HG03520 (cell line): ENCODE measurements around the gene IRS1.

ENCODE experiments used
- ATAC-seq: cut with Tn5 transposase; IDR thresholded peaks from one replicate; pipeline ENCODE4 v1.9.1; 2021; ENCODE audit warnings: mild to moderate bottlenecking, moderate library complexity; ENCODE audit not compliant: unreplicated experiment

Gene IRS1

DNA sequence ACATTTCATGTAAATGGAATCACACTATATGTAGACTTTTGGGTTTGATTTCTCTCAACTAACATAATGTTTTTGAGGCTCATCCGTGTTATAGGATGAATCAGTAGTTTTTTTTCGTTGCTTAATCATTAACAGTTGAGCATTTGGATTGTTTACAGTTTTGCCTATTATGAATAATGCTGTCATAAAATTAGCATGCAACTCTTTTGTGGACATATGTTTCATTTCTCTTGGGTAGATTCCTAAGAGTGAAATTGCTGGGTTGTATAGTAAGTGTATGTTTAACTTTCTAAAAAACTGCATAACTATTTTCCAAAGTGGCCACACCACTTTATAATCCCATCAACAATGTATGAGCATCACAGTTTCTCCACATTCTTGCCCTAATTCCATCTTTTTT lies 28.6 kb upstream of the IRS1 start:
- ATAC-seq = no peak

DNA sequence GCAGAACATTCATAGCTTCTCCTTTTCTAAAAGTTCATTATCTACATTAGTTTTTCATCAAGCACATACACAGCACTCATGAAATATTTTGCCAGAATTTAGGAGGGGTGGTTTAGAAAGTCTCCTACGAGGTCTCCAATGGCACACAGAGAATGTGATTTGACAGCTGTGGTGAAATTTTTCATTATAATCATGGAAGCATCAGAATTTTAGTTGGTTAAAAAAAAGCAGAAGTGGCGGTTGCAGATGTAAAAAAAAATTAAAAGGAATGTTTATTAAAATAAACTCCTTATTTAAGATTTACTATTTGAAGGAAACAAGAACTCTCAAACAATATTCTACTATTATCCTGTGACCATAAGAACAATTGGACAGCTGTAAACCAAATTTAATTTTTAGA lies 25.4 kb upstream of the IRS1 start:
- ATAC-seq = no peak

DNA sequence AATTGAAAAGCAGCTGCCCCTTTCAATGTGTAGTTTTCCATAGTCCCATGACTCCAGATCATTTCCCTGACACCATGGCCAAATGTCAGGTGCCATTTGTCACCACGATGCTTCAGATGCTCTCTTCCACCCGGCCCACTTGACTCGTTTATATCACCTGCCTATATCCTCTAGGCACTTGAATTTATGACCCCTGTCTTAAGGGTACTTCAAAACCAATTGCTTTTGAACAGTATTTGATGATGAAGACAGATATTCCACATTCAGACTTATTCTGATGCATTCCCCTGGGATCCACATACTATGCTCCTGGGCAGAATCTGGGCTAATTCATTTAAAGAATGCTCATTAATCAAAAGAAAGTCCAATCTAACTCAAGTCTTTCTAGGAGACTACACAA lies 19.3 kb upstream of the IRS1 start:
- ATAC-seq = no peak

DNA sequence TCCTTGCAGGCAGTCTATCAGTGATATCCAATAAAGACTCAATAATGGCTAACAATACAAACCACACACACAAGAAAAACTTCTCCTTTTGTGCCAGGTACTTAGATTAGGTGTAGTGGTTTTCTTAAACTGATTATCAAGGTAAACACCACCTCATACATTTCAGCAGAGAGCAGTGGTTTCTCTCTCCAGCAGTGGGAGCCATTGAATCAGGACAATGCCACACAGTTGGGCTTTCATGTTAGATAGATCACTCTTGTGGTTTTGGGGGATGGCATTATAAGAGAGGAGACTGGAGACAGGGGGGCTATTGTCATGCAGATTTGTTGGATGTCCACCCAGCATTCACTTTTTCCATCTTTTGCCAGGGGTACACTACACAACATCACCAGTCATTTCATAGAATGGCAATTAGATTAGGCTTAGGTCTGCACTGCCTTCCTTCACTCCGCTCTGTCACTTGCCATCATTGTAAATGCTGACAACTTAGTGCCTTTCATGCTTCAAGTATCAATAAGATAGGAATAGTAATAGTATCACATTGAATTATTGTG lies 13.6 kb upstream of the IRS1 start:
- no peak for ATAC-seq

DNA sequence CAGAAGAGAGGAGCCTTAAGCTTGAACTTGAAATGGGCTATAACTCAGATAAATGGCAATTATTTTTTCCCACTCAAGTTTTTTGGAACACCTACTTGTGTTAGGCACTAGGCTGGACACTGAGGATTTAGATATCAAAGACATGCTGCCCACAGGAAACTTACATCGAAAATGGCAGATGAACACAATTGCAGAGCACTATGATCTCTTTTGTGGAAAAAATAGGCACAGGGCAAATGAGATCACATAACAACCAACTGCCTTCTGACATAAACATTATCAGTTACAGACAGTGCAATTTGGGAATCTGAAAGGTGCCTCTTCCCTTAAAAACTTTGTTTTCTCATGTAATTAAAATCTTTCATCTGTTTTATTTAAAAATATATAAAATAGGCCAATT lies 3.8 kb upstream of the IRS1 start:
- no peak for ATAC-seq

DNA sequence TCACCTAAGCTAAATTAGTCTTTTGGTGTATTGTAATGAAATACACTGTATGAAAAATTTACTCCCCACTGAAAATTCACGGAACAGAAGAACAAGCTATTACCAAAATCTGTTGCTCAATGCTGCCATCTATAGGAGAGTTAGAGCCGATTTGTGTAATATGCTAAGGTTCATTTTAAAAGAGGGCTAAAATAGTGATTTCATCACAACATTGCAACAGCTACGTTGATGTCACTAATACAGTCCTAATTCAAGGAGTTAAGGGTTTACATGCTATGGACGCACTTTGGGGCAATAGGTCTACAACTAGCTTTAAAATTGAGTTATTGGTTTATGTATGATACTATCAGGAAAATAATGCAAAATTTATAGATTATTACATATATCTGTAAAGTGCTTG lies 3.0 kb upstream of the IRS1 start:
- no peak for ATAC-seq

DNA sequence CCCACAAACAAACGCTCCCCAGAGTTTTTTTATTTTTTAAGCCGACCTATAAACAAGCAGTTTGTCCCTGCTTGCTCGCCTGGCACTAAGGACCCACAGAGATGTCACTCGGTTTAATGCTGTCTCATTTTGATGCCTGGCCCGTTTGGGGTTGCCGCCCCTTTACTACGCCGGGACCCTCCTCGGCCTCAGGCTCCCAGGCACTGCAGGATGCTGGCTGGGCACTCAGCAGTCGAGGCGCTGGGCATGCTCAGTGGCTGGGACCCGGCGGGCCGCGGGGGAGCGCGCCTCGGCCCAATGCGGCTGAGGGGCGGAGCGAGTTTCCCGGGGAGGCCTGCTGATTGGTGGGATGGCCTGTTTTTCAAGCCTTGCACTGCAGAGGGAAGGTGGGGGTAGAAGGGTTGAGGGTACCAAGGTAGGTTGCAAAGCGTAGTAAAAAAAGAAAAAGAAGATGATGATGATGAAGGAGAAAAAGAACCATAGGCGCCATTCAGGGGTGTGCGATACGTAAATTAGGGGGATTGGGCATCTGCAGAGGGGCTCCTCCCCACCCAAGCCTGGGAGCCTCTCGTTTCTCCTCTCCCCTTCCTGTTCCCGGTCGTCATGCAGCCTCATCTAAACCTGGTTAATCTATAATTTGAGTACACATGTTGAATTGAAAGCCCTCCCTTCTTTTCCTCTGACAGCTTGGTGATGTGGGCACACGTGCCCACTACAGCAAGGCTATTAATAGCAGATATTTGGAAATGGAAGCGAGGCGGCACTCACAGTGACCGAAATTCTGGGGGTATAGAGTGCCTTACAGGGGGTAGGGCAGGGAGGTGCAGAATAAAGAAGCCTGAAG lies 1.5 kb upstream of the IRS1 start:
- peak; percentile 80 for ATAC-seq

DNA sequence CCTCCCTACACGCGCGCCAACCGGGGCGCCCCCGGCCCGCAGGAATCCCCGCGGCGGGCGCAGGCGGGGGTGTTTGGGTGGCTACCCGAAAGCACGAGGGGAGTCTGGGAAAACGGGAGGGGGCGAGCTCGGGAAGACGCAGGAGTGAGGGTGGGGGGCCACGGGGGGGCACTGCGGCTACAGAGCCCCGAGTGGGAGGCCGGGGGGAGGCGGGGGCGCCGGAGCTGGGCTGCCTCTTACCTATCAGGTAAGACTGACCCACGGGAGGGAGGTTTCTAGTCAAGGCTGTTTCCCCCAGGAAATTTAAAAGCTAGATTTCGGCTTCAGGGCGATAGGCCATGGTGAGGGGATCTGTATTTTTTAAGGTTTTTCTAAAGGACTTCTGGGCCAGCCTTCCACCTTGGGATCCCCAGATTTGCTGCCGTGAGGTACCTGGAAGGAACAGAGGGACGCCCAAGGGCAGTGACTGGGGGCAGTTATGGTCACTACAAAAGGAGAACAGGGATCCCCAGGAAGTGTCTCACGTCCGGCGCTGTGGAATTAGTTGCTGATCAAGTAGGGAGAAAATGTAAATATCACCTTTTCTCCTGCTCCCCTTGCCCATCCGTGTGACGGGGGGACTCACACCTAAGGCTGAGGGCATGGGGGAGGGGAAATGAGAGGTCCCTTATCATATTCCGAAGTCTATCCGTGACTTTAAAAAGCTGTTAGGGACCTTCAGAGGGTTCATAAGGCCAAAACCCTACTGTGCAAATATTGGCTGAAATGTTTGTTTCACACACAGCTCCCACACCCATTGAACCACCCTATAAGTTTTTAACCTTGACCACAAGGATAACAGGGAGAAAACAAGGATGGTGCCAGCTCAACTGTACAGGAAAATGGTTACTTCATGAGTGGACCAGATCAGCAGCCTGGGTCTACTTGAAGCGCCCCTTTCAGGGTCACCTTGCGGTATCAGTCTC lies 638 bp upstream of the IRS1 start:
- no peak for ATAC-seq

DNA sequence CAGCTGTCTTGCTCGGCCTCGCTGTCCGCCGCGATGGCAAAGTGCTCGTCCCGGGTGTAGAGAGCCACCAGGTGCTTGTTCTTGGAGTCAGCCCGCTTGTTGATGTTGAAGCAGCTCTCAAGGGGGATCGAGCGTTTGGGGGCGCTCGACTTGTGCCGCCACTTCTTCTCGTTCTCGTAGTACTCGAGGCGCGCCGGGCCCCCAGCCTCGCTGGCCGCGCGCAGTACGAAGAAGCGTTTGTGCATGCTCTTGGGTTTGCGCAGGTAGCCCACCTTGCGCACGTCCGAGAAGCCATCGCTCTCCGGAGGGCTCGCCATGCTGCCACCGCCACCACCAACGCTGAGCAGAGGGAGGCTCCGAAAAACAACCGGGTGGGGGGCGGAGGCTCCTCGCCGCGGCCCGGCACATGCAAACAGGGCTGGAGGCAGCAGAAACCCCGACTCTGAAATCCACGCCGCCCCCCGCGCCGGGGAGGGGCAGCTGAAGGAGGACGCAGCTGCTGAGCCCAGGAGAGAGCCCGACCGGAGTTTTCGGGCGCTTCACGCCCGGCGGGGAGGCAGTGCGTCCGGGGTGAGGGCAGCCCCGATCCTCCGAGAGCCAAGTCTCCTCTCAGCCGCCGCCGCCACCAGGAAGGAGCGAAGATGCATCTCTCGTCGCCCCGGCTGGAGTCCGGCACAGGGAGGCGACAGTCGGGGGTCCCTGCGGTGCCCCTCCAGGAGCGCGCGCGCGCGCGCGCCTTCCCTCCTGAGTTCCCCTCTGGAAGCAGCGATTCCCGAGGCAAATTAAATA lies 1.0 kb downstream of the IRS1 start:
- ATAC-seq = peak; percentile 22

DNA sequence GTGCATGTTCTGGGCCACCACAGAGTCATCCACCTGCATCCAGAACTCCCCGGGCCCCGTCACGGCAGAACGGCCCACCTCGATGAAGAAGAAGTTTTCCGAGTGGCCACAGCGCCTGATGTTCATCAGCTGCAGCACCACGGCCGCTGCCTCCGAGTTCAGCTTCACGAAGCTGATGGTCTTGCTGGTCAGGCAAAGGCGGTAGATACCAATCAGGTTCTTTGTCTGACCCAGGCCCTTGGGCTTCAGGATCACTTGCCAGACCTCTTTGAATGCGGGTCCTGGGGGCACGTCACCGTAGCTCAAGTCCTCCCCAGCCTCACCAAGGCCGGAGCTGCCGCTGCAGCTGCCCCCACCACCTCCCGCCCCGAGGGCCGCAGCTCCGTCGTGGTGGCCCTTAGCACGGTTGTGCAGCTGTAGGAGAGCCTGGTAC lies 1.6 kb downstream of the IRS1 start:
- no peak for ATAC-seq

DNA sequence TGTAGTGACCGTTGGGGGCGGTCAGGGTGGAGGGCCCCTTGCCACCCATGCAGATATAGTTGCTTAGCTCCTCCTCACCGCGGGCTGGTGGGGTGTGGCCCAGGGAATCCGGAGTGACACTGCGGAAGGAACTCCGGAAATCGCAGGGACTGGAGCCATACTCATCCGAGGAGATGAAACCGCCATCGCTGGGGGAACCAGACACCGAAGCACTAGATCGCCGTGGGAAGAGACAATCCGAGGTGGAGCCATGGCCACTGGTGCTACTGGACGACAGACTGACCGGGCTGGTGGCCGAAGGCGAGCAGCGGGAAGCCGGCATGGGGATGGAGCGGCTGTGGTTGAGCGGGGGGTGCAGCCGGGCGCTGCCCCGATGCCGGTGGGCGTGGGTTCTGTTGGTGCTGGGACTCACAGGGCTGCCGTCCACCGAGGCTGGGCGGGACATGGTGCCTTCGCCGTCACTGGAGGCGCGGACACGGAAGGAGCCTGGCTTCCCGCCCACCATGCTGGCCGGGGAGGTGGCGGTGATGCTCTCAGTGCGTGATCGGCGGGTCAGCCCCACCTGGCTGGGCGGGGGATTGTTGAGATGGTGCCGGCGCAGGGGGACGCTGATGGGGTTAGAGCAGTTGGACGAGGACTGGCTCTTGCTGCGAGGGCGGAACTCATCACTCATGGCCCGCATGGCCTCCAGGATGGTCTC lies 2.2 kb downstream of the IRS1 start:
- ATAC-seq = no peak

DNA sequence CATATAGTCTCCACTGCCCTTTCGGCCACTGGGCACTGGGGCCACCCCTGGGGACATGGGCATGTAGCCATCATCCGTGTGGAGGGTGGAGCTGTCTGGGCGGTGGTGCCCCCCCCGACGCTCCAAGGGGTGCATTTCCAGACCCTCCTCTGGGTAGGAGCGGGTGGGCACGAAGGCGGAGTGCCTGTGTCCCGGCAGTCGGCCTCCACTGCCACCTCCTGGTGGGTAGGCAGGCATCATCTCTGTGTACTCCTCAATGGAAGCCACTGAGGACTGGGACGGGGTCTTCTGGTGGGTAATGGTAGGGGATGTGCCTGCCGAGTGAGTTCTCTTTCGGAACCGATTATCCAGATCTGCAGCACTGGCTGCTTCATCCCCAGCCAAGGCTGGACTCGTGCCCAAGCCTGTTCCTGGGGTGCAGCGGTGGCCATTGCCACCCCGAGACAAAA lies 2.8 kb downstream of the IRS1 start:
- no peak for ATAC-seq

DNA sequence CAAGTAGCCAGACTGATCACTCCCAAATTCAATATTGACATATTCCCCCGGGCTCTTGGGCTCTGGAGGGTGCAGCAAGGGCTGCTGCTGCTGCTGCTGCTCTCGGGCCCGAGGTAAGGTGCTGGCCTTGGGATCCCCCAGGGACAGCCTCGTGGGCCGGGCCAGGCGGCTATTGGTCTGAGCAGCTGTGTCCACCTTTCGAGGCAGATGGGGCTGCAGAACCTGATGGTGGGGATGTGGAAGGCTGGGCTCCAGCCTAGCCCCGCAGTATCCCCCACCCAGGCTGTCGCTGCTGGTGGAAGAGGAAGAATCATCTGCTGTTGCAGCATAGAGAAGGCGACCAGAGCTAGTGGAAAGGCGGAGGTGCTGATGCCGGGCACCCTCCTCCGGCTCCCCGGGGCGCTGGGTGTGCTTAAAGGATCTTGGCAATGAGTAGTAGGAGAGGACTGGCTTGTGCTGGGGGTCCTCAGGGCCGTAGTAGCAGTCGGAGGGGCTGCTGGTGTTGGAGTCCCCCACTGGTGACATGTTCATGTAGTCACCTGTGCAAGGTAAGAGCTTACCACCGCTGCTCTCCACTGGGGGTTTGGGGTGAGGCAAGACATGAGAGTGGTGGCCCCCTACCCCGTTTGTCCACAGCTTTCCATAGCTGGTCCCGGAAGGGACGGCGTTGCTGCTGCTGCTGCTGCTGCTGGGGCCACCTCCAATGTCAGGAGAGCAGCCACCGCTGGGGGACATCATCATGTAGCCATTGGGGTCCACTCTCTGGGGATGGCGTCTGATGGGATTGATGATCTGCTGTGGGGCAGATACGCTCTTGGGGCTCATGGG lies 3.4 kb downstream of the IRS1 start:
- ATAC-seq = no peak

DNA sequence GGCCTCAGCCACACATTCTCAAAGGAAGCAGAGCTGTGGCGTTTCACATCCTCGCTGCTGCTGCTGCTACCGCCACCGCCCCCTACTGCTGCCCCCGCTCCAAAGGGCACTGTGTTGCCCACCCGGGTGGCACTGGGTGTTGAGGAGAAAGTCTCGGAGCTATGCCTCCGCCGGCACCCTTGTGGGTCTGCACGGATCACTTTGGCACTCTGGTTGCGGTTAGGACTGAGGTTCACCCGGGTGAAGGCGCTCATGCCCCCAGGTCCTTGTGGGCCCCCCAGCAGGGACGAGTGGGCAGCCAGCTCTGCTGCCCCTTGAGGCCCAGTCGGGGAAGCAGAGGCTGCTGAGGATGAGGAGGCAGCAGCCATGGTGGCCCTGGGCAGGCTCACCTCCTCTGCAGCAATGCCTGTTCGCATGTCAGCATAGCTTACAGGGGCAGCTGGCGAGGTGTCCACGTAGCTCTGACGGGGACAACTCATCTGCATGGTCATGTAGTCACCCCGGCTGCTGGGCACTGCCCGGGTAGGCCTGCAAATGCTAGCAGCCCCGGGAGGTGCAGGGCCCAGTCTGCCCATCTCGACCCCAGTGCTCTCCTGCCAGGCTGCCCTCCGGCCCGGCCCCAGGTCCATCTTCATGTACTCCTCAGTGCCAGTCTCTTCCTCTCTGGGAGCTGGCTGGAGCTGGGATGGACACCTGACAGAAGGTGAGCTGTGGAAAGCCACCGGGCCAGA lies 4.2 kb downstream of the IRS1 start:
- ATAC-seq = no peak

DNA sequence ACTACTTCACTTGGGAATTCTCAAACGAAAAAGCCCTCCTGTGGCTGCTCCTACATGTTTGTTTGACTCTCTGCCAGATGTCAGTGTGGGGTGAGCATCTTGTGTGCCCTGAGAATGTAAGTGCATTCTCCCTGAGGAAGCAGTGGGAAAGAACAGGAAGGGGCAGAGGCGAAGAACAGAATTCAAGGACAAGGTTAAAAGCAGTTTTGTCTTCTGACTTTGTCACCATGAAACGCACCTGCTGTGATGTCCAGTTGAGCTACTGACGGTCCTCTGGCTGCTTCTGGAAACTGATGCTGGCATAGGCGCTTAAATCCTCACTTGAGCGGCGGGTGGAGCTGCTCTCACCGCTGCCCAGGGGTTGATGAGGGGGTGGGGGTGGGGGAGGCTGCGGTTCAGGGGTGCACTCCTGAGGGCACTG lies 4.9 kb downstream of the IRS1 start:
- no peak for ATAC-seq

DNA sequence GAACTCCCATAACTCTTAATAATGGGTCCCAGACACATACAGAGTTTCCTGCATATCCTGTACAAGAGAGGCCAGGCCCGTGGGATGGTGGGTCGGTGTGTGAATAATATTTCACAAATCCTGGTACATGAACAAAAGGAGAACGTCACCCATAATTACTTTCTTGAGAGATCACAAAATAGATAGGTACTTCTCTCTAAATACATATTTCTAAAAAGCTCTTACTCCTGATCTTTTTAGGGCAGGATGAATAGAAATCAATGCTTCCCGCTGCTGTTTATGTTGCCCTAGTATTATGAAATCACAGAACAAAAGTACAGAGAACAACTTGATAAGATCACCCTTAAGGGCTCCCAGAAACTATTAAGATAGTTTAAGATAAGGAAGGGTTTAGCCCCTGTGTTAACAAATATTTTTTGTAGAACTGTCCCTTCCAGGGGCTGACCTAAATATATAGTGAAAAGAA lies 5.4 kb downstream of the IRS1 start:
- ATAC-seq = no peak

DNA sequence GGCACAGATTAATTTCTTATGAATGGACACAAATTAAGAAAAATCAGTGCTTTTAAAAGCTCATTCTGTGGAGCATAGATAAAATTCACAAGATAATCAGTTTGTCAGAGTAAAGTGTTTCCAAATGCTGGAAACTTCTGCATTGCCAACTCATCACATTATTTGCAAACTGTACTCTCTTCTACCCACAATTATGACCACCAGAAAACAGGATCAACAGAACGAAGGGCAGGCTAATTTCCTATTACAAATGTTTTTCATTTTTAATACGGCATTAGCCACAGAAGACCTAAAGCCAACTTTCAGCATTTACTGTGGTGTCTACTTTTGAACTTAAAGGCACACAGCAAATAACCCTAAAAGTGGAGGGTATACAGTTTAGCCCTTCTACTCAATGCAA lies 6.0 kb downstream of the IRS1 start:
- no peak for ATAC-seq

DNA sequence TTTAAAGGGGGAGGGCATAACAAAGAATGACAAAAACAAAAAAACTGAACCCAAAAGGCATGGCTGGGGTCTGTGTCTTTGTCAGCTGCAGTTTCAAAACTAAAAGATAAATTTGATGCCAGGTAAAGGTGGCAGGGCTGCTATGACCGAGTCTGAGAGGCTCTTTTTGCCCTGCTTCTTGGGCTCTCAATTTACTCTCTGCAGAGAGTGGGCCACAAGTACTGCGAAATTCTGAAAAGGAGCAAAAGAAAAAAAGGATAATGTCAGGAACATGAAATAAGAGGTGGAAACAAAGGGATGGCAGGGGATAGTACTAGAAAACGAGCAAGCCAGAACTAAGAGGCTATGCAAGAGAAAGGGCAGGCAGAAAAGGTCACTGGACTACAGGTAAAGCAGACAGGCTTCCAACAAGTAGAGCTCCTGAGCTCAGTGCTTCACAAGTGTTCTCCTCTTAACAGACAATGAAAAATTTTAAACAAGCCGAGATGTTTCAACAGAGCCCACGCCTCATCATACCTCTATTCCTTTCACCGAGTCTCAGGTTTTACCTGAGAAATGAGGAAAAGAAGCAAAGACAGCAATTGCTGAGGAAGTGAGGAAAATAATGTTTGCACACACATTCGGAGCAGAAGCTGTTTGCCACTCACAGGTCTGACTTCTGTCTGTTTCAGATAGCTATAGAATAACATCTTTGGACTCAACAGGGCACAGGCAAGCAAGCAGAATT lies 7.3 kb downstream of the IRS1 start:
- no peak for ATAC-seq
